Measurements from ENCODE around the gene TRAPPC3L.
A peak's percentile ranks its signal among the peaks of the same experiment; 100 is the strongest.

The TRAPPC3L gene

DNA sequence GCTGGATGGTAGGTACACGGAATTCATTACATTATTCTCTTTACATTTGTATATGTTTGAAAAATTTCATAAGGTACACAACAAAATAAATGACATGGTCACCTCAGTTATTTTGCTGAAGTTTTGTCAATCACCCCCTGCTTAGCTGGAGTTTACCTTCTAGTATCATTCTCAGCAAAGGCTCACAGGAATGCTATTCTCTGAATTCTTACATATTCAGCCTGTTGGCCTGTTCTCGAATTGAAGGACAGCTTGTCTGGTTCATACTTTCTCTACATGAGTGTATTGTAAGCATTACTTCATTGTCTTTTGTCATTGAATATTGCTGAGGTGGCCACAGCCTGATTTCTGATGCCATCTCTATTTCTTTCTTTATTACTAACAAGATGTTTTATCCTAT is 21.2 kb downstream of the TRAPPC3L start:
- TF ChIP-seq, protein P1, sequence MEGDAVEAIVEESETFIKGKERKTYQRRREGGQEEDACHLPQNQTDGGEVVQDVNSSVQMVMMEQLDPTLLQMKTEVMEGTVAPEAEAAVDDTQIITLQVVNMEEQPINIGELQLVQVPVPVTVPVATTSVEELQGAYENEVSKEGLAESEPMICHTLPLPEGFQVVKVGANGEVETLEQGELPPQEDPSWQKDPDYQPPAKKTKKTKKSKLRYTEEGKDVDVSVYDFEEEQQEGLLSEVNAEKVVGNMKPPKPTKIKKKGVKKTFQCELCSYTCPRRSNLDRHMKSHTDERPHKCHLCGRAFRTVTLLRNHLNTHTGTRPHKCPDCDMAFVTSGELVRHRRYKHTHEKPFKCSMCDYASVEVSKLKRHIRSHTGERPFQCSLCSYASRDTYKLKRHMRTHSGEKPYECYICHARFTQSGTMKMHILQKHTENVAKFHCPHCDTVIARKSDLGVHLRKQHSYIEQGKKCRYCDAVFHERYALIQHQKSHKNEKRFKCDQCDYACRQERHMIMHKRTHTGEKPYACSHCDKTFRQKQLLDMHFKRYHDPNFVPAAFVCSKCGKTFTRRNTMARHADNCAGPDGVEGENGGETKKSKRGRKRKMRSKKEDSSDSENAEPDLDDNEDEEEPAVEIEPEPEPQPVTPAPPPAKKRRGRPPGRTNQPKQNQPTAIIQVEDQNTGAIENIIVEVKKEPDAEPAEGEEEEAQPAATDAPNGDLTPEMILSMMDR (IDR thresholded peaks at IDR 0.05; ENCODE audit: control insufficient read depth, insufficient read depth, low read depth, low read length, missing control alignments), result no peak
- DNase-seq (ENCODE audit: low read depth), result no peak
- no peak overlapping the region for H3K4me3 ChIP-seq (ENCODE audit: control insufficient read depth, low read depth, low read length)

DNA sequence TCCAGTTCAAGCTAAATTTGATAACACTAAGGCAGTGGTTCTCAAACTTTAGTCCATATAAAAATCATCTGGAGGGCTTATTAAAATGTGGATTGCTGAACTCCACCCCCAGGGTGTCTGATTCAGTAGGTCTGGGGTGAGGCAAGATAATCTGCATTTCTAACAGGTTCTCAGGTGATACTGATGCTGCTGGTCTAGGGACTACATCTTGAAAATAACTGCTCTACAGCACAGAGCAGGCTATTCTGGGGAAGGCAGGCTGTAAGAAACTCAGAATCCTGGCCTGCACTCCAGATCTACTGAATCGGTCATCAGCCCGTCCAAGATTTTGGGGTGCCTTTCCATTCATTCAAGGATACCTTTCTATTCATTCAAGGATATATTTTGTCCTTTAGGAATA is 22.6 kb downstream of the TRAPPC3L start:
- no peak overlapping the region for H3K4me3 ChIP-seq (ENCODE audit: control insufficient read depth, low read depth, low read length)
- TF ChIP-seq, protein P1 (IDR thresholded peaks at IDR 0.05; ENCODE audit: control insufficient read depth, insufficient read depth, low read depth, low read length, missing control alignments), result no peak
- no peak for DNase-seq (ENCODE audit: low read depth)

DNA sequence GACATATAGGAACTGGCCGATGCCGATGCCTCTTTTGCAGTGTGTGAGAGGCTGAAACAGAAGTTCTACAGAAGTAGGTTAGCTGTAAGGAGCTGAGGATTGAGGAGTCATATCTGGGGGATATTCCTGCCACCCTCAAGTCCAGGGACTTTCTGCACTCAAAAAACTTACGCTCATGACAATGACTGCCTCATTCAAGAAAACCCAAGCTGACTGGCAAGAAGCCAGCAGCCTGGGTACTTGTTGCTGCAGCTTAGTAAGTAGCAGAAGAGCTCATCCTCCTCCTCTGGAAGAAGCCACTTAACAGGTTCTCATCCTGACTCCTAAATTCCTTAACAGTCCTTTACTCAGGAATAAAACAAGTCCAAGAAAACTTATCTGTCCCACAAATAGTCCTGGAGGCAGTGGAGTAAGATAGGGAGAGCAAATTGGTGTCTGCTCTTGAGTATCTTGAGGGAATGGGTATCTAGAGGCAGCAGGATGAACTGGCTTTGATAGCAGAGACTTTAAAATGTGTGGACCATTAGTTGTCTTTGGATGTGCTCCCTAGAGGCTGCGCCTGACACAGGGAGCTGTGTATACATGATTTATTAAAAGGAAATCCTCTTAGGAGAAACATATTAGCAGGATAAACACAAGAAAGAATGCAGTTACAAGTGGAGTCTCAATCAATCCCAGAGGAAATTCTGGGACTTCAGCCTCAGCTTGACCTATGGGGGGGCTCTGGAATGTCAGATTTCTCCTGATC is 26.7 kb downstream of the TRAPPC3L start:
- TF ChIP-seq, protein P1 (IDR thresholded peaks at IDR 0.05; ENCODE audit: control insufficient read depth, insufficient read depth, low read depth, low read length, missing control alignments), result no peak
- DNase-seq (ENCODE audit: low read depth), result no peak
- no peak overlapping the region for H3K4me3 ChIP-seq (ENCODE audit: control insufficient read depth, low read depth, low read length)

DNA sequence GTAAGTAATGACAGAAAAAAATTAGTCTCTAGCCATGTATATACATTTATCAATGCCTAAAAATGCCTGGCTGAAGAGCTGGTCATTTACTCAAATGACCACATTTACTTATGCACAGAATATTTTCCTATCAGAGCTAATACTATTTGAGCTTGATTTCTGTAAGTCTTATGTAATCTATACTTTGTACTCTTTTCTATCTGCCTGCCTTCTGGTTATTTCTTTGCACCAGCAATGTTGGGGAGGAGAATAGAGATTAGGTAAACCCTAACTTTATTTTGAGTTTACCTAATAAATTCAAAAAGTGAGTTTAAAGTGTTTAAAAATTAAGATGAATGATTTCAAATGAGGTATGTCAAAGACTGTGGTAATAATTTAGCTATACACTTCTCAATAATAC is 30.3 kb downstream of the TRAPPC3L start:
- no peak overlapping the region for H3K4me3 ChIP-seq (ENCODE audit: control insufficient read depth, low read depth, low read length)
- TF ChIP-seq, protein P1 (IDR thresholded peaks at IDR 0.05; ENCODE audit: control insufficient read depth, insufficient read depth, low read depth, low read length, missing control alignments), result no peak
- no peak for DNase-seq (ENCODE audit: low read depth)

DNA sequence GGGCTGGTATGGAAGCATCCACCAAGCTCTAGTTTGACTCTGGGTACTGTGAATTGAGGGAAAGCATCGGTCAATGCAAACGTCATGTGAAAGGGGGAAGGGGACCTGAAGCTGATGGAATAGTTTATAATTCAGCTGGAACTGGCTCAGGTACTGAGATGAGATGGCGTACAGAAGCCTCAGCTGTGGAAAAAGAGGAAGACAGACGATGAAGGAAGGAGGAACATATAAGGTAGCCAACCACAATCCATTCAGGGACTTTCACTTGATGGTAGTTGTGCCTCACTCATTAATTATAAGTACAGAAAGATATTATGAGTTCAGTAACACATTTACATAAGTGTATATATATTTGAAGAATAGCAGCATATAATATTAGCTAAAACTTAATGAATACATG is 31.4 kb downstream of the TRAPPC3L start:
- no peak for DNase-seq (ENCODE audit: low read depth)
- TF ChIP-seq, protein P1 (IDR thresholded peaks at IDR 0.05; ENCODE audit: control insufficient read depth, insufficient read depth, low read depth, low read length, missing control alignments), result no peak
- H3K4me3 ChIP-seq (ENCODE audit: control insufficient read depth, low read depth, low read length), result peak overlapping the region; percentile 14; the same call in 1 of the 2 replicates

DNA sequence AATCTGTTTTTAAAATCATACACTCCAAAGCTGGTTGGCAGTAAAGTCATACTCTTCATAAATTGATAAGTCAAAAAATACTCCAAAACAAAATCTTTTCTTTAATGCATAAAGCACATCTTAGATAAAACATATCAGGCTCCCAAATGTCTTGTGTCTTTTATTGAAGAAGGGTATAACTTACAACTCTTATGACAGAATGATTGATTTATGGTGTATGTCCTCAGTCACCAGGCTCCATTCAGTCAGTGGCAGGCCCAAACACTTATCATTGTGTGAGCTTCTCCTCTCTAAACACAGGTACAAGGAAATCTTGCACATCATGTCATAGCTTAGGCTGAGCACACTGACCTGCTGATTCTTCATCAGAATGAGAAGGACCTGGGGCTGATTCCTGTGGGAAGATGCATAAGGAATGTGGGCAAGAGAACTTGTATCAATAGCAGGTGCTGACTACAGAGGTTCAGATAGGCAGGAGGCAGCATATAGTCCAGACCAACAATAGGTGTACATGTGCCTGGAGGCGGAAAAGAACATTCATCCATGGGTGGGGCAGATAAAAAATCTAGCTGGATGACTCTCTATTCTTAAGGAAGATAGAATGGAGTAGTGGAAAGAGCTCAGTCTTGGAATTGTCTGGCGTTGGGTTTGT is 32.1 kb downstream of the TRAPPC3L start:
- H3K4me3 ChIP-seq (ENCODE audit: control insufficient read depth, low read depth, low read length), result peak overlapping the region; percentile 50
- TF ChIP-seq, protein P1 (IDR thresholded peaks at IDR 0.05; ENCODE audit: control insufficient read depth, insufficient read depth, low read depth, low read length, missing control alignments), result no peak
- DNase-seq (ENCODE audit: low read depth), result no peak
